Left cardiac atrium (tissue), 4 donors: ENCODE measurements around the gene BCAT1. TPM values are rescaled to one million over a fixed set of nuclear protein-coding genes. Genes with fewer than 3 reads are reported as not detected.
"Not testable (repeated sequence)": the region's sequence is repeated elsewhere in the genome, so short reads cannot be mapped to it uniquely, and the experiment has no call there.

Experiments
- ATAC-seq, 2 donors: fragments of 200-7000 bp; cut with Tn5 transposase; one replicate each; pipeline ENCODE4 v1.9.1; 2020; ENCODE audit warnings: mild to moderate bottlenecking in 2 of 2, moderate library complexity in 2 of 2
- DNase-seq: peaks from one replicate; pipeline ENCODE4 v3.0.0-alpha.2; 2020
- intact Hi-C, 2 donors: fragments of 100-400 bp; cut with DNase I; formaldehyde crosslinking; loops; one replicate each; pipeline versions ENCODE4 v1.14.1 to v1.15.1; 2022 to 2023
- total RNA-seq, 2 donors: library from RNA; stranded (reverse); fragmentation: NEBNext Ultra II Directional; extraction: Animal tissue kit (Norgen Biotek cat#: 25700); gene quantifications; one replicate each; pipeline ENCODE4 v1.2.1, GENCODE V29; 2021
- donor health status: DM: no; HTN: yes; CAD: no.
- donor health status: DM: no; HTN: yes; CAD: no; lungs with severe emphysema.
- donor health status: DM: yes; HTN: yes; CAD: no.
- donor health status: Dilated cardiomyopathy.

The BCAT1 gene
- total RNA-seq, 2 donors from 2014 or later = 10.9 to 14.0 TPM

DNA sequence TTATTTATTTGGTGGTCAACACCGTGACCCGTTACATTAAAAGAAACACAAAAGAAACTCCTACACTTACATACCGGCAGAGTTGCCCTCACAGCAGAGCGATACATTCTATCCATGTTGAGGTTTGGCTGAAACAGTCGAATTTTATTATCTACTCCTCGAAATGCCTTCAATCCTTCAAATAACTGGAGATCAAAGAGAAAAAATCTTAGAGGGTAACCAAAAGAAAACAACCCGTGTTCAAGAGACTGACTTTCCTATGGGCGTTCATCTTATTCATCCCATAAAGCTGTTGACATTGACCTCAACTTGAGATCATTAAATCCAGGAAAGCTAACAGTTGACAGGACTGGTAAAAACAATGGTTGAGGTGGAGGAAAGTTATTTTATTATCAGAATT, 67.7 kb downstream of the BCAT1 start:
- intact Hi-C loops = no loop called here

GRCh38 chr12:24880732-24881131, 68.2 kb downstream of the BCAT1 start:
- DNase-seq (no peak), ATAC-seq (no peak)
- intact Hi-C loops = no loop called here

More for the DNA sequence above, 67.7 kb downstream of the BCAT1 start:
- no peak for ATAC-seq
- DNase-seq = no peak

DNA sequence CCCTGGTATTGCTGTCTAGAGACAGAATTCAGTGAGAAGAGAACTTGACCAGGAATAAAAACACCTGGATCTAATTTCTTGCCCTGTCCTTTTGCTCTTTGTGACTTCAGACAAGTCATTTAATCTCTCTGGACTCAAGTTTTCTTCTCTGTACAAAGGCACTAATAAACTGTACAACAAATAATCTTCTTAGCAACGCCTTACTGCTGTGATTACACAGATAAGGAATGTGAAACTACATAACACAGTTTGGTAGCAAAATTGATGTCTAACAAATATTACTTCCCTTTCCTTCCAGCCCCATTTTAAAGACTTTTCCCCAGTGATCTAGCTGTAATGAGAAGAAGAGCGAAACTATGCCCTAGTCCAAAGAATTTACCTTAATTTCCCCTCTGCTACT, 69.3 kb downstream of the BCAT1 start:
- intact Hi-C loops = no loop called here
- ATAC-seq (no peak), DNase-seq (no peak)

DNA sequence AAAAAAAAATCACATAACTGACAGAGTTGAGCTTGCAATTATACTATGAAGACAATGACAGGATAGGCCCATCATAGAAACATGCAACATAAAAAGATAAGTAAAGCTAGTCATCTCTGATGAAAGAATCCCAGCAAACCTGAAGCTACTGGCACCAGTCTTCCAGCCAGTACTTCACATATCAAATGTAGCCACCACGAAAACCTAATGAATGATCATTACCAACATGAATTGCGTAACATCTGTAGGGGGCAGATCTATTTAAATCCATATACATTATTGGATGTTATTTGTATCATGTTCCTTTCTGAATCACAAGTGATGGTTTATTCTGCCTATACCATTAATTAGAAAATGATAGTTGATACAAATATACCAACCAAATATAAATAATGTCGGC, 73.9 kb downstream of the BCAT1 start:
- ATAC-seq = no peak
- DNase-seq = no peak
- intact Hi-C loops = no loop called here

DNA sequence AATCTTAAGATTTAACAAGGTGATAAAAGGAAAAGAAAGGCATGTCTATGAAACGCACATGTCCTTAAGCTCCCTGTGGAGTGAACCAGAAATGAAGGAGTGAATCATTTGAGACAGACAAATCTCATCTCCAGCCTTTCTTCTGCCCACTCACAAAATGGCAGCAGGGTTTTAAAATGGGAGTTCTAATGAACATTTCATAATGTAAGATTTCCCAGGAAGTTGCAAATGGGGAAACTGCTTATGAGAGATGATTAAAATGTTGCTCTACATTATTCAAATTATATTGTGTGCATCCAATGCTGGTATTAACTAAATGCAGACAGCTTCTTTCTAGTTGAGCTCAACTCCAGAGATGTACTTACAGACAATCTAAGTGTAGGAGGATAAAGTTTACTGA, 76.7 kb downstream of the BCAT1 start:
- intact Hi-C loops = no loop called here
- DNase-seq = no peak
- ATAC-seq = no peak

- DNase-seq, intact Hi-C loops, ATAC-seq: not testable (repeated sequence)
Observed at GRCh38 chr12:24866139-24866538, 82.8 kb downstream of the BCAT1 start.

DNA sequence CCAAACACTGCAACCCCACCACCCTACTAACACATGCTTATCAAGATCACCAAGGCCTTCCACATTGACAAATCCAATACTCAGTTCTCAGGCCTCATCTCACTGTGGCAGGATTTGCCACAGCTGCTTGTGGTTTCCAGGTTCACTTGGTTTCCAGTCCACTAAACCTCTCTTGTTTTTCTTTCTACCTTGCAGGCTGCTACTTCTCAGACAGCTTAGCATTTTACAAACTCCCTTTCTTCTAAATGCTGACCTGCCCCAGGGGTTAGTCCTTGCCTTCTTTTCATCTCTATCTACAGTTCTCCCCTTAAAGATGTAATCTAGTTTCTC, 84.1 kb downstream of the BCAT1 start:
- no peak for ATAC-seq
- no peak for DNase-seq
- intact Hi-C loops = no loop called here

DNA sequence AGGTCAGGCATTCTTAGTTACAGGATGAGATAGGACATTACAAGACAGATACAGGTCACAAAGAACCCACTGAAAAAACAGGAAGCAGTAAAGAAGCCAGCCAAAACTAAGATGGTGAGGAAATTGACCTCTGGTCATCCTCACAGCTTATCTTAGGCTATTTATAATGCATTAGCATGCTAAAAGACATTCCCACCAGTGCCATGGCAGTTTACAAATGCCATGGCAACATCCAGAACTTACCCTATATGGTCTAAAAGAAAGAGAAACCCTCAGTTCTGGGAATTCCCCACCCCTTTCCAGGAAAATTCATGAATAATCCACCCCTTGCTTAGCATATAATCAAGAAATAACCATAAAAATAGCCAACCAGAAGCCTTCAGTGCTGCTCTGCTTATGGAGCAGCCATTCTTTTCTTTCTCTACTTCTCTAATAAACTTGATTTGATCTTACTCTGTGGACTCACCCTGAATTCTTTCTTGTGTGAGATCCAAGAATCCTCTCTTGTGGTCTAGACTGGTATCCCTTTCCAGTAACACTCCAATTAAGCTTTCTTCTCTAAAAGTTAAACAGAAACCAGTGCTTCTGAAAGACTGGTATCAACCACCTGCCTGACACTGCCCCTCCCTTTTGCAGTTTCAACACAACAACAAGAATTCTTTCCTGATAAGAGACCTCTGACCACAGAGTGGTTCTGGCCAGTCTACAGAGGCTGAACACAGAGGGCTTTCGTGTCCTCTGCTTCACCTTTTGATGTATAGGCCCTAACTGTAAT, 86.9 kb downstream of the BCAT1 start:
- DNase-seq (no peak), ATAC-seq (peak in 1 of 2 donors; percentile 21)
- intact Hi-C loops = no loop called here

- no peak for ATAC-seq
- DNase-seq = no peak
- intact Hi-C loops = no loop called here
Observed at GRCh38 chr12:24860546-24860945, 88.4 kb downstream of the BCAT1 start.

GRCh38 chr12:24856541-24856940, 92.4 kb downstream of the BCAT1 start:
- no peak for ATAC-seq
- intact Hi-C loops = no loop called here
- DNase-seq = no peak

- intact Hi-C loops = no loop called here
- ATAC-seq = no peak
- DNase-seq = no peak
Observed at GRCh38 chr12:24854908-24855307, 94.0 kb downstream of the BCAT1 start.

GRCh38 chr12:24854017-24854416, 94.9 kb downstream of the BCAT1 start:
- intact Hi-C loops = no loop called here
- DNase-seq (no peak), ATAC-seq (no peak)

DNA sequence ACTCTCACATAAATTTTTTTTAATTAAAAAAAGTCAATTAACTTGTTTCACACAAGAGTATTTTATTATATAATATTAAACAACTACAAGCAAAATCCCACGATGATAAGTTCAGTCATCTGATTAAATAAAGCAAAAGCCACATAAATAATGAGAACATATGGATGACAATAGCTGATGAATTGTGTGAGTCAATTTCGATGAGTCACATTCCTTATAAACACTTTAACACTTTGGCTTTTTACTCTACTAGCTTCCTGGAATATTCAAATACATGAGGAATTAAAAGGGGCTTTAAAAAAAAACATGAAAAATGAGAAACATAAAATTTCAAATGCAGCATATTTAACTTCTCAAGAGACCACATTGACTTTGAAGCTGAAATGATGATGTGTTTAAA, 95.3 kb downstream of the BCAT1 start:
- ATAC-seq (no peak), DNase-seq (no peak)
- intact Hi-C loops = no loop called here

DNA sequence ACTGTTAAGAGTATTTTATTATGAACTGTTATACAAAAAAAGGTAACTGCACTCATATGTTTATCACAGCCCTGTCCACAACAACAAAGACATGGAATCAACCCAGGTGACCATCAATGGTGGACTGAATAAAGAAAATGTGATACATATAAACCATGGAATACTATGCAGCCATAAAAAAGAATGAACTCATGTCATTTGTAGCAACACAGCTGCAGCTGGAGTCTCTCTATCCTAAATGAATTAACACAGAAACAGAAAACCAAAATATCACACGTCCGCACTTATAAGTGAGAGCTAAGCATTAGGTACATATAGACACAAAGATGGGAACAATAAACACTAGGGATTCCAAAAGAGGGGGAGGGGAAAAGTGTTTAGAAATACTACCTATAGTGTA, 95.8 kb downstream of the BCAT1 start:
- intact Hi-C loops = no loop called here
- DNase-seq (no peak), ATAC-seq (no peak)

- ATAC-seq (no peak), DNase-seq (no peak)
- intact Hi-C loops = no loop called here
Observed at GRCh38 chr12:24852420-24852819, 96.5 kb downstream of the BCAT1 start.

- ATAC-seq, intact Hi-C loops, DNase-seq: not testable (repeated sequence)
Observed at GRCh38 chr12:24851883-24852282, 97.0 kb downstream of the BCAT1 start.

GRCh38 chr12:24851341-24851740, 97.6 kb downstream of the BCAT1 start:
- no peak for ATAC-seq
- intact Hi-C loops = no loop called here
- no peak for DNase-seq

- no peak for ATAC-seq
- intact Hi-C loops = no loop called here
- no peak for DNase-seq
Observed at GRCh38 chr12:24850496-24850895, 98.4 kb downstream of the BCAT1 start.

DNA sequence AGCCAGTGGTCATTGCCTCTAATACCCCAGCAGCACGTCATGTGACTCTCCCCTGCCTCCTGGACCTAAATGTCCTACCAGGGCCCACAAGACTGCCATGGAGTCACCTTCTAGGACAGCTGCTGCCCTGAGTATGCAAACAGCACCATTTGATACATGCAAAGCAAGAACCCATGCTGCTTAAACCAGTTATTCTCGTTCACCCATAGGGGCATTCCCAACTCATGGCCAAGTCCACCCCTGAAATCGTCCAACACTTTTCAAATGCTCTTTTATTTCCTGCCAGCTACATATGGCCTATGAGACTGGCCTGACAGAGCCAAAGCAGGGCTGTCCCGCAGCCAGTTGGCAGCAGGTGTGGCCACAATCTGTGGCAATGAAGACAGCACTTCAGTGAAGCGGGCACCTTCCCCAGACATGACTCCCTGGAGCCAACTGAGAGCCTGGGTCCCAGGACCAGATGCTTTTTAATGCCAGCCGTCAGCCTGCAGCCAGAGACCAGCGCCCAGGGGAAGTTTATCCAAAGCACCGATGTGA, 99.9 kb downstream of the BCAT1 start:
- intact Hi-C loops = no loop called here
- ATAC-seq (peak in 1 of 2 donors; percentile 38), DNase-seq (no peak)

- no peak for DNase-seq
- intact Hi-C loops = no loop called here
Observed at GRCh38 chr12:24846689-24847088, 102.2 kb downstream of the BCAT1 start.

GRCh38 chr12:24845615-24846014, 103.3 kb downstream of the BCAT1 start:
- intact Hi-C loops = no loop called here
- ATAC-seq (no peak), DNase-seq (no peak)

More at GRCh38 chr12:24846689-24847088, 102.2 kb downstream of the BCAT1 start:
- ATAC-seq = no peak
